ENCODE results near the gene SIVA1.

The SIVA1 gene

GRCh38 chr14:104751539-104752422 lies 1.2 kb upstream of the SIVA1 start:
- DNase-seq (ENCODE audit: low read depth), result no peak

DNA sequence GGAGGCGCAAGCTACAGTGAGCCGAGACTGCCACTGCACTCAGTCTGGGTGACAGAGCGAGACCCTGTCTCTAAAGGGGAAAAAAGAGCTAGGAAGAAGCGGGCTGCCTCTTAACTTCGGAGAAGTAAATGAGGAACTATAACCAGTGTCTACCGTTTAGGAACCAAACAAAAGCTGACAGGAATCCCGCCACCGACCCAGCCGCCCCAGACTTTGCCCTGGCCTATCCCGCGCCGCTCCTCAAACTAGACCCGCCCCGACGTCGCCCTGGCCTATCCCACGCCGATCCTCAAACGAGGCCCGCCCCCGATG lies 568 bp upstream of the SIVA1 start:
- no peak for DNase-seq (ENCODE audit: low read depth)

DNA sequence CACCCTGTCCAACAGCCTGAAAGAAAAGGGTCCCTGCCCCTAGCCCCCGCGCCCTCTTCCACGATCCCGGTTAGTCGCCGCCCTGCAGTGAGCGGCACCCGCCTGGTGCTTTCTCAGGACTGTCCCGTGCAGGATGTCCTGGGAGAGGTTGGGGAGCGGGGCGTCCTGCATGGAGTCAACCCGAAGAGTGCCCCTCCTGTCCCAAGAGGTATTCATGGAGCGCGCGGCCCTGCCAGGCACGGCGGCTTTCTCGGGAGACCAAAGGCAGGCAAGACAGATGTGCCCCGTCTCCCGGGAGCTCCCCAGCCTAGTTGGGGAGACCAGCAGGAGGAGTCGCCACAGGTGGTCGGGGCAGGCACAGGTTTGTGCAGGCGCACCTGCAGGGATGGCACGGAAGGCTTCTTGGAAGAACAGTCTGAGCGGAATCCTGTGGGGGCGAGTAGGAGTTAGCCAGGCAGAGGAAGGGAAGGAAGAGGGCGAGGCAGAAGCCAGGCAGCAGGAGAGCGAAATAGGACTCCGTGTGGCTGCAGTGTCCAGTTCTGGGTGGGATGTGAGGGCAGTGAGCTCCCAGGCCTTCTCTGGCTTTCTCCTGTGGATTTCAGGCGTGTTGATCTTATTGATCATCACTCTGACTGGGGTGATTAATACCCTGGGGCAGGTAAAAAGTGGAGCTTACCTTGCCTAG lies 723 bp downstream of the SIVA1 start:
- no peak for DNase-seq (ENCODE audit: low read depth)

GRCh38 chr14:104754213-104754851 lies 1.4 kb downstream of the SIVA1 start:
- DNase-seq (ENCODE audit: low read depth), result no peak

- no peak for DNase-seq (ENCODE audit: low read depth)
These were observed 2.7 kb downstream of the SIVA1 start for GRCh38 chr14:104755621-104756020.

DNA sequence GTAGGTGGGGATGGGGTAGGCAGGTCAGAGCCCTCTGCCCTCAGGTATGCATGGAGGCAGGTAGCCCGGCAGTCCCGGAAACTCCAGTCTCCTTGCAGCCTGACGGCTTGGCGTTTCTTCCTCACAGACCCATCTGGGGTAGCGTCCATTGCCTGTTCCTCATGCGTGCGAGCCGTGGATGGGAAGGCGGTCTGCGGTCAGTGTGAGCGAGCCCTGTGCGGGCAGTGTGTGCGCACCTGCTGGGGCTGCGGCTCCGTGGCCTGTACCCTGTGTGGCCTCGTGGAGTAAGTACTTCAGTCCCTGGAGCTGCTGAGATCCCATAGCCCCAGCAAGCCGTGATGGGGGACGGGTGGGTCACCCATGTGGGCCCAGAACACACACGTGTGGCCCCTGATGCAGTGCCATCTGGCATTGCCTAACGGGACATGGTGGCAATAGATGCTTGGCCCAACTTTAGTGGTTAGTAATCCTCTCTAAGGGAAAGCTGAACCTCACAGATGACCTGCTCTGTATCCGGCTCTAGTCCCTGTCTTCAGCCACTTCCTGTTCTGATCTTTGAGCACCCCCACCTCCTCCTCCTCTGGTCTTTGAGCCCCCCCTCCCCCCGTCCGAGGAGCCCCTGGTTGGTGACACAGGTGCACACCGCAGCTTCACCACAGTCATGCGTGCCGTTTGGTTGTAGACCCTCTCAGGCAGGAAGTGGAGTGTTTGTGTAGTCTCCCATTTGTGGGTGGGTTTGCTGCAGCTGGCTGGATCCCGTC lies 3.7 kb downstream of the SIVA1 start:
- no peak for DNase-seq (ENCODE audit: low read depth)

- DNase-seq (ENCODE audit: low read depth), result no peak
These were observed 4.3 kb downstream of the SIVA1 start for GRCh38 chr14:104757238-104757585.

DNA sequence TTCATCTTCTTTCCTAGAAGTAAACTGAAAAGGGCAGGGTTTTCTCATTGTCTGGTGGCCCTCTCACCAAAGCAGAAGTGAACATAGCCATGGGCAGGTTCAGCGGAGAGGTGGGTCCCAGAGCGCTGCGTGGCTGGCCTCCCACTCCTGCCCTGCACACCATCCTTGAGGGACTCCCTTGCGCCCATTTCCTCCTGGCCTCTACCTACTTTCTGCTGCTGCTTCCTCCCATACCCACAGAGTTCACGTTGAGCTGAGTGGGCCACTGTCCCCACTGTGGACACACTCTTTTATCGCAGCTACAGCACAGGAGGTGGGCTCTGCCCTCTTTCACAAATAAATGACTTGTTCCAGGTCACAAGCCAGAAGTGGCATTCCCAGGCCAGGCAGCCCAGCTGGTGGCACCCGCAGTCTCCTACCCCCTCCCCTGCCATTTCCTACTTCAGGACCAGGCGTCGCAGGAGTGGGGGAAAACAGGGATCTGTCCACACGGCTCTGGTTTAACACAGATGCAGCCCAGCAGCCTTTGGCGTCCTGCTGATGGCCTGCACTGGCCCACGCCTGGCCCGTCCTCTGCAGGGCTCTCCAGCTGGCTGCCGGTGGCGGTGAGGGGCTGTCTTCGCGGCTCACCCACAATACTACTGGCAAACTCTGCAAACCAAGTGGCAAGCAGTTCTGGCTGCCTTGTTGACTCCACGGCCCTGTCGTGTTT lies 4.9 kb downstream of the SIVA1 start:
- no peak for DNase-seq (ENCODE audit: low read depth)

DNA sequence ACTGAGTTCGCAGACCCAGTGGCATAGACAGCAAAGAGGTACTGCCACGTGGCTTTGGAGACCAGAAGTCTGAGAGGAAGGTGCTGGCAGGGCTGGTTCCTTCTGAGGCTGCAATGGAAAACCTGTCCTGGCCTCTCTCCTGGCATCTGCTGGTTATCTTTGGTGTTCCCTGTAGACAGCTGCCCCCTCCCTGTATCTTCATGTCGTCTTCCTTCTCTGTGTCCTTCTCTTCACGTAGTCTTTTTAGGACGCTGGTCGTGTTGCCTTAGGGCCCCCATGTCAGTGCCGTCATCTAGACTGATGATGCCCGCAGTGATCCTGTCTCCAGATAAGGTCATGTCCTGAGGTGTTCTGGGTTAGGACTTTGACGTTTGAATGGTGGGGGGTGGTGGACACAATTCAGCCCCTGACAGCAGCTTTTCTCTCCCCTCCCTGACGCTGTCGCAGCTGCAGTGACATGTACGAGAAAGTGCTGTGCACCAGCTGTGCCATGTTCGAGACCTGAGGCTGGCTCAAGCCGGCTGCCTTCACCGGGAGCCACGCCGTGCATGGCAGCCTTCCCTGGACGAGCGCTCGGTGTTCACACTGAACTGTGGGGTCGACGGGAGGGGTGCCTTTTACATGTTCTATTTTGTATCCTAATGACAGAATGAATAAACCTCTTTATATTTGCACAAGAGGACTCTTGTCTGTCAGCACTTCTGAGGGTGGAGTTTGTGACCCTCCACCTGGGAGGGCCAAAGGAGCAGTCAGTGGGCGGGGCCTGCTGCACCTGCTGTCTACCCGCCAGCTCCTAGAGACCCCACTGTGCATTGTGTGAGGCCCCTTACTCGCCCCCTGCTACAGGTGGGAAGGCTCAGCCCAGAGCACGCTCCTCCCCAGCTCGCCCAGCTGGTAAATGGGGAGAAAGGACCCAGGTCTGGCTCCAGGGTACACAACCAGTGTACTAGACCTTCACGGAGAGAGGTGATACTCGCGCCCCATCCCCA lies 6.3 kb downstream of the SIVA1 start:
- no peak for DNase-seq (ENCODE audit: low read depth)

DNA sequence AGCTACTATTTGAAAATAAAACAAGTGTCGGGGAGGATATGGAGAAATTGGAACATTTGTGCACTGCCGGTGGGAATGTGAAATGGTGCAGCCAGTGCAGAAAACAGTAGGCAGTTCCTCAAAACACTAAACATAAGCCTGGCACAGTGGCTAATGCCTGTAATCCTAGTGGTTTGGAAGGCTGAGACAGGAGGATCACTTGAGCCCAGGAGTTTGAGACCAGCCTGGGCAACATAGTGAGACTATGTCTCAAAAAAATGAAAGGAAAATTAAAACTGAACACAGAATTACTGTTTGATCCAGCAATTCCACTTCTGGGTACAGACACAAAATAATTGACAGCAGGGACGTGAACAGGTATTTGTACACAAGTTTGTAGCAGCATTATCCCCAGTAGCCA lies 12.6 kb downstream of the SIVA1 start:
- no peak for DNase-seq (ENCODE audit: low read depth)

GRCh38 chr14:104766256-104766862 lies 13.4 kb downstream of the SIVA1 start:
- no peak for DNase-seq (ENCODE audit: low read depth)

- DNase-seq (ENCODE audit: low read depth), result no peak
These were observed 14.1 kb downstream of the SIVA1 start for GRCh38 chr14:104766863-104767633.

- no peak for DNase-seq (ENCODE audit: low read depth)
These were observed 14.6 kb downstream of the SIVA1 start for GRCh38 chr14:104767634-104767918.

DNA sequence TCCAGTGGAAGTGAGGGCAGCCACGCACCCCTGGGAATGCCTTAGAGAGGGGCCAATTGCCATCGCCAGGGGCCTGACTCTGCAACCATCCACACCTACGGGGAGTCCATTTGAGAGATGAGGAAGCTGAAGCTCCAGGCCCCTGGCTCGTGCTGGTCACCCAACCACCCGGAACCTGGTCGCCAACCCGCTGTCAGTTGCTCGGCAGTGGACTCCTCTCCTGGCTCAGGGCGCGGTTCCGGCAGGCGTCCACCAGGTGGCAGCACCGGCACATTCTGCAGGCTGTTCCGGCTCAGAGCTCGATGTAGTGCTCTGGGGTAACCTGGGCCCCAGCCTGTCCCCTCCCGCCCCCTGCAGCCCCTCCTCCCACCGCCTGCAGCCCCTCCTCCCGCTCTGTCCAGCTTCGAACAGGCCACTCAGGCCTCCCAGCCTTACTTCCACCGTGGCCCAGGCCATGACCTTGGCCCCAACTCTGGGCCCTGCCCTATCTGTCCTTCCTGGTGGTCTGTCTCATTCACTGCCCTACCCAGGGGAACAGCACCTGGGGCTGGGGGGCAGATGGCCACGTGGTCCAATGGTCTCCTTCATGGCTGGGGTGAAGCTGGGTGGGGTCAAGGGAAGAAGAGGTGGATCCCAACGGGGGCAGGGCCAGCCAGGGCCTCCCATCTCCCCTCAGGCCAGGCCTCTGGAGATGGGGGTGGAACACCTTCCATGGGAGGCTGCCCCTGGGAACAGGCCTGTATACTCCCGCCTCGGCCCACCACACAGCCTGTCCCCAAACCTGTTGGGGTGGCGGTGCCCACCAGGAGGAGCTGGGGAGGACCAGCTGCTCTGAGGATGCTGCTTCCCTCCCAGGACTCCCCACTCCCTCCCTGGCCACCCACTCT lies 15.7 kb downstream of the SIVA1 start:
- DNase-seq (ENCODE audit: low read depth), result no peak

DNA sequence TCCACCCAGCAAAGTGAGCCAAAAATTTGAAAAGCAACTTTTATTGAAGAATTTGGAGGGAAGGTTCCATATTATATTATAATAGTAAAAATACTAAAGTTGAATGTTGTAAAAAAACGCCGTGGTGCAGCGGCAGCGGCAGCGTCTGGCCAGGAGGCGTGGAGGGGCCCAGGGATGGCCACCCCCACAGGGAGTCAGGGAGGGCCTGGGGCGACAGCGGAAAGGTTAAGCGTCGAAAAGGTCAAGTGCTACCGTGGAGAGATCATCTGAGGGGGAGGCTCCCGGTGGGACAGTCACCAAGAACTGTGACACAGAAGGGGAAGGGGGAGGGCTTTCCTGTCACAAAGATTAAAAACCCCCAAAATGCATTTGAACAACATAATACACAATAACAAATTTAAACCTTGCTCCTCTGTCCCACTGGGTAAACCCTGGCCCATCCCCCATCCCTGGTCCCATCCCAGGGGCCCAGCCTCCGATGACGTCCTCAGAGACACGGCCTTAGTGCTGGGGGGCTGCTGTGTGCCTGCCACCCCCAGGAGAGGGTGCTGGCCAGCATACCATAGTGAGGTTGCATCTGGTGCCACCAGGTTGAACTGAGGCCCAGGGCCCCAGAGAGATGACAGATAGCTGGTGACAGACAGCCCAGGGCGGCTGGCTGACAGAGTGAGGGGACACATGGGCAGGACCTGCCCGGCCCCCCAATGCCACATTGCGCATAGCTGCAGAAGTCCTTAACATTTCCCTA lies 16.6 kb downstream of the SIVA1 start:
- no peak for DNase-seq (ENCODE audit: low read depth)

GRCh38 chr14:104770072-104770579 lies 17.2 kb downstream of the SIVA1 start:
- DNase-seq (ENCODE audit: low read depth), result no peak

DNA sequence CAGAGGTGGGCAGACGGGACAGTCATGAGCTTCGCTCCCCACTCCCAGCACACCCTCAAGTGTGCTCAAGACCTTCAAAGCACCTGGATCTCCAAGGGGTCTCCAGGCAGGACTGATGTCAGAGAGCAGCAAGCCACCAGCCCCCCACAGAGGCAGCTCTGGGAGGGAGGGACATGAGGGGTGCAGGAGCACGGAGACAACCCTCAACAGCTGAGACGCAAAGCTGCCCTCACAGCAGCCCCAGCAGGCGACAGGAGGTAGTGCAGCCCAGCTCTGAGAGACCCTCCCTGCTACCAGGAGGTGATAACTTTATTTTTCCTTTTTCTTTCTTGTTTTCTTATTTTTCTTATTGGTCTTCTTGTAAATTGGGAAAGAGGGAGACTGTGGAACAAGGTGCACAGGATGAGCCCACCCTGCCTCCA lies 17.9 kb downstream of the SIVA1 start:
- DNase-seq (ENCODE audit: low read depth), result no peak

DNA sequence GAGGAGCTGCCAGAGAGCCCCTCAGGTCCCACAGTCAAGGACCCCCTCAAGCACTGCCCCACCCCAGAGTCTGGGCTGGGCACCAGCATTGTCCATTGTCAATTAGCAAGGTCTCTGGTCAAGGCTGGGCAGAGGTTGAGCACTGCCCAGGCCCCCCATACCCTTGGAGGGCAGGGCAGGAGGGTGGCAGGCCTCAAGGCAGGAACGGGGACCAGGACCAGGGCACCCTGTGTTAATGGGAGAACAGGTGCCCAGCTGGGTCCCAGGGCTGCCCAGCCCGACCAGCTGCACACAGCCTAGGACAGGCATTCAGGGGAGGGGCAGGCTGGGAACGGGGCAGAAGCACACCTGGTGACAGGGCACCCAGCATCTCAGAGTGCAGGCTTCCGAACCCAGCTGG lies 18.4 kb downstream of the SIVA1 start:
- DNase-seq (ENCODE audit: low read depth), result no peak

All from HS-27A (cell line).